NCI-H2029 treated with DMSO at 0.1 percent for 48 hours (cell line): Measurements from ENCODE around the gene ANKS1A.

ENCODE experiments used
- DNase-seq: peaks from one replicate; lab custom pipeline; 2025; lab: John Stamatoyannopoulos, UW

Gene ANKS1A

GRCh38 chr6:35021004-35021403 is 131.9 kb downstream of the ANKS1A start:
- DNase-seq: no peak

GRCh38 chr6:35023091-35024000 is 134.3 kb downstream of the ANKS1A start:
- DNase-seq: no peak

- DNase-seq: peak; percentile 88
Observed at GRCh38 chr6:35024551-35025054, 135.5 kb downstream of the ANKS1A start.

DNA sequence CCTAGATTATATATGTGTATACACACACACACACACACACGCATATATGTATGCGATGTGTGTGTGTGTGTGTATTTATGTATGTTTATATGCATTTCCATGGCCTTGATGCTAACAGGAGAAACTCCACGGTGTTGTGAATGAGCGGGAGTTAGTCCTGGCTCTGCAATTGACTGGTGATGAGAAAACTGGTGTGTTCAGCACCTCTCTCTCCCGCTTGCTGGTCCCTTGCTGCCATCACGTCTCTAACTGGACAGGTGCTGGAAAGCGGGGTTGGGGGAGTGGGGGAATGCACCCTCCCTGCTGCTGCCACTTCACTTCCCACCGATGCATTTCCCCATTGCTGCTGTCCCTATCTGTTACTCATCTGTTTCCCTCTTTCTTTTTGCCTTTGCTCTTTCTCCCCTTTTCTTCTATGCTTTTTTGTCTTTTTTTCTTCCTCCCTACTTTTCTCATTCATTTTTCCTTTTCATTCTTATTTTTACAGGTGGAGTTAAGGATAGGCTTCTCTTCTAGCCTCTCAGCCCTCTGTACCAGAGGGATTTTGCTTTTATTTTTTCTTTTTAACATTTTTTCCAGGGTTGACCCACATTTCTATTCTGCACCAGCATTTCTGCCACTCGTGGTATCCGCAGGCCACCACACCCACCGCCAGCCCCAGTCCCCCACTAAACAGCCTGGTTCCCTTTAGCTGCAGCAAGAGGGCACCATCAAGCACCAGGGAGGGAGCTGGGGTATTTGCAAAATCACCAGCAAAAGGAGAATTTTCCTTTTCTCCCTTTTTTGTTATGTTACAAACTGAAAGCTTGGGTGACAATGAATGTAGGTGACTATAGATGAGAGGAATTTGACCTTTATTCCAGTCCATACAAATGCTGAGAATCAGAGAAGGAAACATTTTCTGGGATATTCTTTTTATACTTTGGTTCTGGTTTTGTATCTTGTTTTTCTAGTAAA is 136.5 kb downstream of the ANKS1A start:
- DNase-seq: no peak

DNA sequence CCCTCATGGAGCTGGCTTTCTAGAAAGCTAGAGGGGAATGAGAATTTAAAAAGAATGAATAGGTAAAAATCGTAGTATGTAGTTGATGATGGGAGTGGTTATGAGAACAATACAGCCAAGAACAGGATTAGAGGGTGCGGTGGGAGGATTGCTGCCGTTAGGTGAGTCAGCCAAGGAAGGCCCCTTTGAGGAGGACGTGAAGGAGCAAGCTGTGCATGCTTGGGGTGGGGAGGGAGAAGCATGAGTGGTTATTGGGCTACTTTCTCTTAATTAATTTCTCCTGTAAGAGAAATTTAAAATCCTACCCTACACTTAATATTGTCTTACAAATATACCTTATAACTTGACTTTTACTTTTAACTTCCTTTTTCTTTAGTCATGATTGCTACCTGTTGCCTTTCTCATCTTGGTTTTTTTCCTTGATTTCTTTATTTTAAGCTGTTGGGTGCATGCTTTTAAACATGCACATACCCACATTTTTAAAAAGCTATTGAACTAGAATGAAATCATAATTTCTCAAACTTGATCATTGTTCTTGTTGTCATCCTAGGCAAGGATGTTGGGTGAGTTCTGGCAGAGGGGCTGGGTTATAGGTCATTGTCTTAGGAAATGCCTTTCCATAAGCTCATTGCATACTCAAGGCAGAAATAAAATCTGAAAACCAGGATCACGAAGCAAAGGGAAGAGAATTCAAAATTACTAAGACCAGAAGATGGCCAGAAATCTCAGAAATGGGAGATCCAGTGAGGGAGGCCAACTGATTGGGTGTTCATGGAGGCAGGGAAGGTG is 137.6 kb downstream of the ANKS1A start:
- DNase-seq: no peak

GRCh38 chr6:35027807-35028206 is 138.8 kb downstream of the ANKS1A start:
- no peak for DNase-seq

DNA sequence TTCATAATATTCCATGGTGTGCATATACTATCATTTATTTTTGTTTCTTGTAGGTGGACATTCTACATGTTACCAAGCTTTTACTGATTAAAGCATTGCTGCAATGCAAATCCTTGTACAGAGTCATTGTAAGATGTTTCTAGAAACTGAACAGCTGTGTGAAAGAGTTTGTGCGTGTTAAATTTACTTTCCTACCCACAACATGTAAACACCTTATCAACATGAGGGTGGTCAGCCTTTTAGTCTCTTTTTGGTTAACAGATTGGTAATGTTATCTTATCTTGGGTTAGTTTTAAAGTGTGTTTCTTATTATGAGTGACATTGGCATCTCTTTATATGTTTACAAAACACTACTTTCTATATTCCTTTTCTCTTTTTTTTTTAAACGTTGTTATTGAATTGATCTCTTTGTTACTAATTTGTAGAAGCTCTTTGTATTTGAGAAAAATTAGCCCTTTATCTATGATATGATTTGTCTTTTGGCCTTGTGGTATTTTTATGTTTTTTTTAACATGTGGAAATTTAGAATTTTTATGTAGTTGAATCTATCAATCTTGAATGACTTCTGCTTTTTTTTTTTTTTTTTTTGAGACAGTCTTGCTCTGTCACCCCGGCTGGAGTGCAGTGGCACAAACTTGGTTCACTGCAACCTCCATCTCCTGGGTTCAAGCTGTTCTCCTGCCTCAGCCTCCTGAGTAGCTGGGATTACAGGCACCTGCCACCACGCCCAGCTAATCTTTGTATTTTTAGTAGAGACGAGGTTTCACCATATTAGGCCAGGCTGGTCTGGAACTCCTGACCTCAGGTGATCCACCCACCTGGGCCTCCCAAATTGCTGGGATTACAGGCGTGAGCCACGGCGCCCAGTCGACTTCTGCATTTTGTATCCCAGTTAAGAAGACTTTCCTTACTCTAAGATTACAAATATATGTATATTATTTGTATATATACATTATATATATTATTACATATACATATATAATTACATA is 140.0 kb downstream of the ANKS1A start:
- DNase-seq: no peak

DNA sequence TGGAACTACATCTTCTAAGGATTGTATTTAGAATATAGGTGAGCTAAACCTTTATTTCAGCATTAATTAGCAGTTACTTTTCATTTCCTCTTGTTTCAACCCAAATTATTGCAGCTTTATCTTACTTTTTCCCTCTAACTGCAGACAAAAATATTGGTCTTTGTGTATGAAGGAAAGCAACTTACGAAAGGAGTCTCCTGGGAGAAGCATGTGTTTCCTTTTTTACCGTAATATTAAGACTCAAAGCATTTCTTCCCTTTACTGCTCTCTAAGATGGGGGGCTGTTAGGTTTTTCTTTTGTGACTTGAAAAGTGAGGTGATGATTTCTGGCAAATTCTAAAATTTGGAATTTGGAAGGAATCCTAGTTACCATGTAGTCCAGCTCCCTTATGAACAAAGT is 141.0 kb downstream of the ANKS1A start:
- no peak for DNase-seq

- no peak for DNase-seq
Observed at GRCh38 chr6:35031611-35032529, 142.8 kb downstream of the ANKS1A start.

DNA sequence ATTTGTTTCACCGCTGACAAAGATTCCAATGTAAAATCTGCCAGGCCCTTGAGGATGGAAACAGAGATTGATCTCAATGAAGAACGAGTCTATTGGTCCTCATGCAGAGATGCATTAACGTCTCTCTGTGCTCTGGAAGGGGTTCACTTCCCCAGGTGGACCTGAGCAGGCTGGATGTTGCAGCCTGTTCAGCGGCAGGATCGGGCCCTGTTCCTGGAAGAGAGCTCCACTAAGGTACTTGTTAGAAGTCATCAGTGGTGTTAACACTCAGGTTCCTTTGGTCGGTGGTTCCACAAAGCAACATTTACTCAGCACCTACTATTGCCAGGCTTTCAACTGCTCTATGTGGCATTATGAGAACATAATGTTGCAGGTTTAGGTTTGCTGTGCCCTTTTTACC is 144.6 kb downstream of the ANKS1A start:
- DNase-seq: no peak

DNA sequence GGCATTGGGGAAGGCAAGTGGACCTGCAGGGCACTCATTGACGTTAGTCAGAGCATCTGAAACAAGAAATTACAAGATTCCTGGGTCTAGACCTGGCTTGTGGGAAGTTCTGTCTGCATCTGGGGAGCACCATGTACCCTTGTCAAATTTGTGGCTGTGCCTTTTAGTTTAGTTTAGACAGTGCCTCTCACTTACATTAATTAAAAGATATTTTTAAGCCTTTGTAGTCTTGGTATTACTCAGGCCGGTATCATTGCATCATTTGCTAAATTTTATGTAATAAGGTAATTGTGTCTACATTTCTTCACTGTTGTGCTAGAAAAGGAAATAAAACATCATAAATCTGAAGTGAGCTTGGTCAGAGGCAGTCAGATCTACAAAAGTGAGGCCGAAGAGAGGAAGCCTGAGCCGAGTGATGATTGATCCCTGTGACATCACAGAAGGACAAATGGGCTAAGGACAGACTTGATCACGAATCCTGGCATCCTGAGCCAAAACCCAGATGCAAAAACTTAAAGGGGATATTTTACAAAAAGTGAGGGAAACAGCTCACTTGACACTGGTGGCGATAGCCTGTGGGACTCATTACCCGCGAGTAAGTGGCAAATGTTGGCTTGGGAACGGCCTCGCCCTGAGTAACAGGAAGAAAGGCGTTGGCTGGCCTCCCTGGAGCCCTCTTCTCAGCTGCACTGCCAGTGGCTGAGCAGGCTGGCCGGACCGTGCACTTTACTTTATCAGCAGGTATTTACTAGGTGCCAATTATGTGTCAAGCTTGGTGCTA is 145.5 kb downstream of the ANKS1A start:
- peak; percentile 24 for DNase-seq

GRCh38 chr6:35035481-35036030 is 146.5 kb downstream of the ANKS1A start:
- DNase-seq: no peak

DNA sequence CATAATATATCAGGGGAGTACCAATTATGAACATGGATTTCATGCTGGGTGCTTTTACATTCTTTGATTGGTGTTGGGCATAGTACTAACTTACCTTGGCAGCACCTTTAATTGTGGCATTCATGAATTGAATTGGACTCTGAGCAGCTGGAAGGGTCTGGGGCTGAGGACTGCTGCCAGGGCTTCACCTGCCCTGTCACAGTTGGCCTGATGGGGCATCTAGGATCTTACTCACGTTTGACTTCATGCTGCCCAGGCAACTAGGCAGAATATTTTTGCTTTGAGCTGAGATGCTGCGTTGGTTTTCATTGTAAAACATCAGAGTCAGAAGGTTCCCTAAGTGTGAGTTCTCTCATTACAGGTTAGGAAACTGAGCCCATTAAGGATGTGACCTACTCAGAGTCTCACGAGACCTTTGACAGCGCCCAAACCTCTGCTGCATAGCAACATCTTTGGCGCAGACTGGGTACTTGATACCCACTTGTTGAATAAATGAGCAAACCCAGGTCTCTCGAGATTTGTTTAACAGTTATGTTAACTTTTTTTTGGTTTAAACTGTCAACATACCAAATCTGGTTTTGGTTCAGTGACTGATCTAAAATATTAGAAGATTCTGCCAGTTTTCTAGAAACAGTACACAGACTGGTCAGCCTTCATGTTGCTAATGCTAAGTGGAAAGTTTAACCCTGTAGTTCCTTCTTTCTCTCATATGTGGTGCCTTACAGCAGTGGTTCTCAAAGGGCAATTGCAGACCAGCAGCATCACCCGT is 147.2 kb downstream of the ANKS1A start:
- no peak for DNase-seq

DNA sequence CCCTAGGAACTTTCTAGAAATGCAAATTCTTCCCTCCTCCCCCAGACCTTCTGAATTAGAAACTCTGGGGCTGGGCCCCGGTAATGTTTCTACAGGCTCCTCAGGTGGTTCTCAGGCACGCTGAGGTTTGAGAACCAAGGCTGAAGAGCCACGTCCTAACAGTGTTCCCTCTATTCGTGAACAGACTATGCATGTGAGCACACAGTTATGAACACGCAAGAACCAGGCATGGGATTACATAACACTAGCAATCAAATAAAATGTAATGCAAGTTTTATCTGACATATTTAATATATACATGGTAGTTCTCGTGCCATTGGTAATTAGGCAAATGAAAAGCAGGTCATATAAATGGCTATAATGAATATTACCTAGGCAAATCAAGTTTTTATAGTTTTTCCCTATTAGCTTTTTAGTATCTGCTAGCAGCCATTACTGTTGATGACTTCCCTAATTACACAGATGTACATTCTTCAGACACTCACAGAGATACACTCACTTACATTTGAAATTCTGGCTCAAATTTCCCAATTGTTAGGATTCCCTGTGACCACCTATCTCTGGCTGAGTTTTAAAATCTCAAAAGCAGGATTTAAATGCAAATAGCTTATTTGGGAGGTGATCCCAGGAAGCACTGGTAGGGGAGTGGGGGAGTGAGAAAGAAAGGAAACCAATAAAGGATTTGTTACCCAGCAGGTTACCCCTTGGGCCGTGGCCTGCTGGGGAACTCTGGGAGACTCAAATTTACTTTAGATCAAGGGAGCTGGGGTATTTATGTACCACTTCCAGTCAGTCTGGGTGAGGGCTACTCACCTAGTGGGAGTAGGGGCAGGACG is 148.0 kb downstream of the ANKS1A start:
- no peak for DNase-seq

DNA sequence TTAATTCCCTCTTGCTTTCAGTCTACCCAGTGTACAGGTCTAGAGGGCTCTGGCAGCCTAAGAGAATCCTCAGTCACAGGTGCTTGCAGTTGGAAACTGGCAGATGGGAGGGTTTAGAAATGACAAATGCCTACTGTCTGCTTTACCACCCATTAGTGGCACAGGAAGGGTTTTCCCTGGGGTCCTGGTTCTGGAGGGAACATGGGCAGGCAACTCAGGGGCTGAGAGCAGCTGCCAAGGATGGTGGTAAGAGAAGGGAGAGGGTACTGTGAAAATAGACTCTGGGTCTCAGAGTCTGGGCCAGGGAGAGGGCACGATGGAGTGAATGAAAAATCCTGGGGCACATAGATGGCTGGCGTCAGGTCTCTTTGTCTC is 148.6 kb downstream of the ANKS1A start:
- no peak for DNase-seq

DNA sequence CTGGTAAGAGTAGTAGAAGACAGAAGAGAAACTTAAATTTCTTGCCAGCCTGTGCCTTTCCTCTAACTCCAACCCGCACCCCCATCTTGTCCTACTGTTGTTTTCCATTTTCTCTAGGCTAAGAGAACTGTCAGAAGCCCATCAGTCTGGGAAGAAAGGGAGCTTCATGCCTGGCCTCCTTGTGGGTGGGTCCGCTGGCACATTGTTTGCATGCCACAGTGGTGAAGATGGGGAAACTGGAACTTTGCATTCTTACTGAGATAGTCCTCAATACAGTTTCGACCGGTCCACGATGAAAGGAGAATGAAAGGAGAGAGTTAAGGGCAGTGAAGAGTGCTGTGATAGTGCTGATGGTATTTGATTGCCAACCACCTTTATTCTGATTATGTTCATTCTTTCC is 149.0 kb downstream of the ANKS1A start:
- no peak for DNase-seq

DNA sequence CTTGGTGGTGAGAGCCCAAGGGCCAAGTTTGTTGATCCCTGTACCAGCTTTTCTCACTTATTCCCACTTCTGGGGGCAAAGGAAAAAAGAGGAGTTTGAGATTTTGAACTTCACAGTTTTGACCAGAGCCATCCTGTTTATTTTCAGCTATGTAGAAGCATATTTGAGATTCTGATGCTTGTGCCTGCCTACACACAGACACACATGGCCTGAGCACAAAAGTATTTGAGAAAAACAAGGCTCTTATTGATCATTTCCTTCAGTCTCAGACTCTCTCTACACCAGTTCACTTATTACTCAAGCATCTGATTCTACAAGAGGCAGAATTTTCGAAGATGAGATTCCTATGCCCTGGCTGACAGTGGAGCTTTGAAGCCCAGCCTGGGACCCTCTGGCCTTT is 151.3 kb downstream of the ANKS1A start:
- DNase-seq: no peak
